HG03378 (cell line): ENCODE measurements around the gene FBLN7.

ENCODE experiments used
- ATAC-seq: cut with Tn5 transposase; IDR thresholded peaks from one replicate; pipeline ENCODE4 v1.9.1; 2021; ENCODE audit warnings: mild to moderate bottlenecking, moderate library complexity; ENCODE audit not compliant: unreplicated experiment

Gene FBLN7

DNA sequence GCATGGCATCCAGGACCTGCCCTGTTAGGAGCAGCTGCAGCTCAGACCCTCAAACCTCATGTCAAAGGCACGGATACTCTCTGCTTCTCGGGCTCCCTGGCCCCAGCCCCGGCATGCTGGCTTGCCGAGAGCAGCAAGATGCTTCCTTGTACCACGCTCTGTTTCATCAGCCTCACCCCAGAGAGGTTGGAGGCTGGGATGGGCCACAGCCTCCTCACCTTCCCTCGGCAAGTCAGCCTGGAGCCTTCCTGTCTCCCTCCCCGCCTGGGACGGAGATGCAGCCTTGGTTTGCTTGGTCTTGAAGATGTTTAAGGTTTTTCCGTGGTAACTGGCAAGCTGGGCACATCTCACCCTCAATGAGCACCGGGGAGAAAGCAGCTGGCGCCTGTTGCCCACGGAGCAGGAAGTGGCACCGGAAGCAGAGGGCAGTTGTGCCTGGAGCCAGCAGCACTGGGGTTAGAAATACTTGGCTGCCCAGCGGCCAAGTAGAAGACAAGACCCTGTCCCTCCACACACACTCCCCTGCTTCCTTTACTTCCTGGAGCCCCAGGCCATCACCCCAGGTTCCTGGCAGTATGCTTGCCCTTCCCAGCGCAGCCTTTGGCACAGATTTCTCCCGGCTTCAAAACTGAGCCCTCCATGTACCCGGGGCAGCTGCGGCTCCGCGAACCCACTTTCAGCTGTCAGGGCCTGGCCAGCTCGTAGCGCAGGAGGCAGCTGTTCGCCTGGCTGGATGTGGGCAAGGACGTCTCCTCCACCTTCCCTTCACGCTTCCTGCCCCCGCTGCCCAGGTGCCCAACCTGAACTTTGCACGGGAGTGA lies 17.4 kb downstream of the FBLN7 start:
- ATAC-seq = no peak

GRCh38 chr2:112156152-112156986 lies 18.2 kb downstream of the FBLN7 start:
- ATAC-seq = no peak

DNA sequence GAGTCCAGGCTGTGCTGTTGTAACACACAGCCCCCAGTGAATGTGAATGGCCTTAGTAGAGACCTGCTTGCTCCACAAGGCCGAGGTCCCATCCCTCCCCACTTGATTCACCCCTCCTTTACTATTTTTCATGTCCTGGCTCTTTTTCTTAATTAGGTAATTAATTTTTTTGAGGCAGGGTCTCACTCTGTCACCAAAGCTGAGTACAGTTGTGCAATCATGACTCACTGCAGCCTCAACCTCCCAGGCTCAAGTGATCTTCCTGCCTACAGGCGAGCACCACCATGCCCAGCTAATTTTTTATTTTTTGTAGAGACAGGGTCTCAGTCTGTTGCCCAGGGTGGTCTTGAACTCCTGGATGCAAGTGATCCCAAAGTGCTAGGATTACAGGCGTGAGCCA lies 19.3 kb downstream of the FBLN7 start:
- ATAC-seq = no peak

- ATAC-seq = no peak
These were observed 21.3 kb downstream of the FBLN7 start for GRCh38 chr2:112159454-112159921.

- no peak for ATAC-seq
These were observed 22.4 kb downstream of the FBLN7 start for GRCh38 chr2:112160283-112161250.

- ATAC-seq = no peak
These were observed 23.4 kb downstream of the FBLN7 start for GRCh38 chr2:112161431-112162145.

GRCh38 chr2:112162341-112162740 lies 24.2 kb downstream of the FBLN7 start:
- ATAC-seq = no peak

- ATAC-seq = no peak
These were observed 24.8 kb downstream of the FBLN7 start for GRCh38 chr2:112162956-112163355.

DNA sequence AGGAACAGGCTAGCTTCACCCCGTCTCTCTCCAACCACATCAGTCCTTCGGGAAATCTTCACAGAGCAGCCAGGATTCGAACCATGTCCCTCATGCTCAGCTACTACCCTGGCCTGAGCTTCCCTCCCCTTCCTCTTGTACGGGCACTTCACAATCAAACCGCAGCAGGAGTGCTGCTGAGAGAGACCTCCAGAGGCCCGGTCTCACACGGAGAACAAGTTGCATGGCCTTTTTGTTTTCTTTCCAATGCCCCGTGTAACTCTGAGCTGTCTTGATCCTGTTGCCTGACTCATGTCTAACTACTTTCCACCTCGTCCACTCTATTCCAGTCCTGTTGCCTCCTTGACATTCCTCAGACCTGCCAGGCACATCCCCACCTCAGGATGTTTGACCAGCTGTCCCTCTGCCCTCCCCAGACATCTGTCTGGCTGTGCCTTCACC lies 25.4 kb downstream of the FBLN7 start:
- no peak for ATAC-seq

DNA sequence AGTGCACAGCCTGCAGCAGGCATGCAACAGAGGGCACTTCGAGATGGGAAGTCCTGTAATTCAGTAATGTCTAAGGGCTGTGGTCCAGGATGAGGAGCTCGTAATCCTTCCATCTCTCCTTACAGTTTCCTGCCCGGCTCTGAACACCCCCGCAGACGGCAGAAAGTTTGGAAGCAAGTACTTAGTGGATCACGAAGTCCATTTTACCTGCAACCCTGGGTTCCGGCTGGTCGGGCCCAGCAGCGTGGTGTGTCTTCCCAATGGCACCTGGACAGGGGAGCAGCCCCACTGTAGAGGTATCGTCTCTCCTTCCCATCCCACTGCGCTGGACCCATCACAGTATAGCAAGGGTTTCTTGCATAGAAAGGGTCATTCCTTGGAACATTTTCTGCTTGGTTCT lies 26.7 kb downstream of the FBLN7 start:
- ATAC-seq = no peak

- no peak for ATAC-seq
These were observed 27.1 kb downstream of the FBLN7 start for GRCh38 chr2:112165296-112165695.

DNA sequence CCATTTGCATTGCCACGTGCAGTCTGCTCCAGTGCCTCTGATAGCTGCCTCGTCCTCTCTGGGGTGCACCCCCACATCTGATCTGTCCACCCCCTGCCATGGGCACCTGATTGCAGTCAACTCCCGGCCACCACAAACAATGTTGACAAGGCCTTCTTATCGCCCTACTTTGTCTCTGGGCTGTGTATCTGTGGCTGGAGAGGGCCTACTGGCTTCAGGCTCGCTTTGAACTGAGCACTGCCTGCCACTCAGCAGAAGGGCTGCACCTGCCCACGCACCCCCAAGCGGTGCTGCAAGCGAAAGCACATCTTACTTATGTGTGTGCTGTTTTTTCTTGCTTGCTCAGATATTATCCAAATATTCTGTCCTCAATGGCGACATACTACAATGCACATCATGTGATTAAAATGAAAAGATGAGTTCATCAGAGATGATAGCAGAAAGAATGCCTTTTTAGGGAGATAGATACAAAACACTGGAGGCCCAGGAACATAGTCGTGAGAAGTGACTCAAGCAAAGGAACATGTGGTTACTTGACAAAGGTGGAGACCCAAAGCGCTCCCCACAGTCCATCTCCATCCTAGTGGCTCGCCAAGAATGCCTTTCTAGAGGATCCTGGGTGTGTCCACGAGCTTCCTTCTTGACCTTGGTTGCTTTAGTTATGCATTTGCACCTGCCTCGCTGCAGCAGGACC lies 28.8 kb downstream of the FBLN7 start:
- no peak for ATAC-seq

DNA sequence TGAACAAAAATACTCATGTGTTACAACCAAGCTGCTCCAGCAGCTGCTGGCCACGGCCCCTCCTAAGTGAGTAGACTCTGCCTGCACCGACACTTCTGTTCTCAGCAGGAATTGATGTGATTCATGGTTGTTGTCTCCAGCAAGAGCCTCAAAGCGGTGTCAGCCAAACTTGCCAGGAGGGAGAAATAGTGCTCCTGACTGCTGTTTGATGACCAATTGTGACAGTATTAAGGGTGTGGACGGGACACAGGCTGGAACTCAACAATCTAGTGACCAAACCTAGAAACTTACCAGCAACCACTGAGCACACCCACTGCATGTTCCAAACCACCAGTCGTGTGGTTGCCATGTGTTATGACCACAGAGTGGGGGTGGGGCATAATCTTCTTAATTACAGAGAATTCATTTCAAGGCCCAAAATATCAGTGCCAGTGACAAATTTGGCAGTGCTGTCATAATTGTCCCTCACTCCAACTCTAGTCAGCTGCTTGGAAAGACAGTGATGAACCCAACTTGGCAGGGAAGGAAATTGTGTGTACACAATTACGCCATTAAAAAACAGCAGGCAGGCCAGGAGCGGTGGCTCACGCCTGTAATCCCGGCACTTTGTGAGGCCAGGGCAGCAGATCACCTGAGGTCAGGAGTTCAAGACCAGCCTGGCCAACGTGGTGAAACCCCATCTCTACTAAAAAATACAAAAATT lies 30.4 kb downstream of the FBLN7 start:
- ATAC-seq = no peak

DNA sequence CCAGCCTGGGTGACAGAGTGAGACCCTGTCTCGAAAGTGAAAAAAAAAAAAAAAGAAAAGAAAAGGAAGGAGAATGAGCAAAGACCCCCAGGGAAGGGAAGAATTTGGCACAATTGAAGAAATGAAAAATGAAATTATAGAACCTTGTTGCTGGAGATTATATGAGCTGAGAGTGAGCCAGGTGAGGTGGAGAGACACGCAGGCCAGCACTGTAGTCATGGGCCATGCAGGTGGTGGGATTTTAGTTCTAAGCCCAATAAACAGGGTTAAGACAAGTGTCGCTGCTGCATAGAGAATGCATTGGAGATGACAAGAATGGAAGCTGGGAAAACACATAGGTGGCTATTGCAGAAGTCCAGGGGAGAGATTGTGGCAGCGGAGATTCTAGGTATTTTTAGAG lies 32.3 kb downstream of the FBLN7 start:
- no peak for ATAC-seq

- ATAC-seq = no peak
These were observed 35.6 kb downstream of the FBLN7 start for GRCh38 chr2:112173646-112174319.

GRCh38 chr2:112174383-112174782 lies 36.2 kb downstream of the FBLN7 start:
- ATAC-seq = no peak

GRCh38 chr2:112175333-112175732 lies 37.1 kb downstream of the FBLN7 start:
- ATAC-seq = no peak

- no peak for ATAC-seq
These were observed 37.9 kb downstream of the FBLN7 start for GRCh38 chr2:112175958-112176573.
